ENCODE measurements around the gene WNT9B. TPM values are rescaled to one million over a fixed set of nuclear protein-coding genes. Genes with fewer than 3 reads are reported as not detected.
A peak's percentile ranks its signal among the peaks of the same experiment; 100 is the strongest.

WNT9B gene
- total RNA-seq, 3 donors from 2014 or later (not counting 1 experiment from before 2014, with no cell fraction given): not detected

DNA sequence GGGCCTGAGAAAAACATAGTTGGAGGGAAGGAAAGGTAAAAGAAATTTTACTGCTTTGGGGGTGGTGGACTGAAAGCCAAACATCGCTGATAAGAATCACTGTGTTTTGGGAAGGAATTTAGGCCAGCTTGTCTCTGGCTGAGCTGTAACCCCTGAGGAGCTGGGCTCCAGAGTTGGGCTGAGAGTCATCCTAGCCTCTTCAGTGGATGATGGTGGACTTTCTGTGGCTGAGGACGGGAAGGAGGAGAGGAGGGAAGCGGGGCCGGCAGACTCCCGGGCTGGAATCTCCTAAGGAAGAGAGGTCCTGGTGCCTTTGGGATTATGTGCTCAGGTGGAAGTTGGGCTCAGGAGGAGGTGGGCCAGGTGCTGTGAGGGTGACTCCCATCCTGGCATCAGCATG, 8.6 kb downstream of the WNT9B start:
- intact Hi-C loops (cut with micrococcal nuclease): no loop called here
- no peak for DNase-seq
- no peak overlapping the region for H3K4me3 Mint-ChIP-seq
- H3K27ac Mint-ChIP-seq: no peak overlapping the region
- peaks cover 6% of the 10 kb centered on the region for H3K4me1 ChIP-seq (ENCODE audit: control insufficient read depth, insufficient read depth, low read length)
- no peaks in the 10 kb centered on the region for H3K36me3 Mint-ChIP-seq
- TF ChIP-seq, protein P1, sequence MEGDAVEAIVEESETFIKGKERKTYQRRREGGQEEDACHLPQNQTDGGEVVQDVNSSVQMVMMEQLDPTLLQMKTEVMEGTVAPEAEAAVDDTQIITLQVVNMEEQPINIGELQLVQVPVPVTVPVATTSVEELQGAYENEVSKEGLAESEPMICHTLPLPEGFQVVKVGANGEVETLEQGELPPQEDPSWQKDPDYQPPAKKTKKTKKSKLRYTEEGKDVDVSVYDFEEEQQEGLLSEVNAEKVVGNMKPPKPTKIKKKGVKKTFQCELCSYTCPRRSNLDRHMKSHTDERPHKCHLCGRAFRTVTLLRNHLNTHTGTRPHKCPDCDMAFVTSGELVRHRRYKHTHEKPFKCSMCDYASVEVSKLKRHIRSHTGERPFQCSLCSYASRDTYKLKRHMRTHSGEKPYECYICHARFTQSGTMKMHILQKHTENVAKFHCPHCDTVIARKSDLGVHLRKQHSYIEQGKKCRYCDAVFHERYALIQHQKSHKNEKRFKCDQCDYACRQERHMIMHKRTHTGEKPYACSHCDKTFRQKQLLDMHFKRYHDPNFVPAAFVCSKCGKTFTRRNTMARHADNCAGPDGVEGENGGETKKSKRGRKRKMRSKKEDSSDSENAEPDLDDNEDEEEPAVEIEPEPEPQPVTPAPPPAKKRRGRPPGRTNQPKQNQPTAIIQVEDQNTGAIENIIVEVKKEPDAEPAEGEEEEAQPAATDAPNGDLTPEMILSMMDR (IDR thresholded peaks at IDR 0.05): no peak
- peaks cover 3% of the 10 kb centered on the region in 2 donors for H3K4me1 Mint-ChIP-seq
- no peaks in the 10 kb centered on the region for H3K36me3 ChIP-seq (ENCODE audit: control insufficient read depth, insufficient read depth, low read length)
- H3K9me3 Mint-ChIP-seq: no peaks in the 10 kb centered on the region
- H3K27me3 Mint-ChIP-seq (ENCODE audit: low read depth in 2 of 2): peaks cover 7 to 16% of the 10 kb centered on the region in 2 donors
- ATAC-seq: no peak
- no peak overlapping the region for H3K27ac ChIP-seq (ENCODE audit: low read length)
- H3K4me3 ChIP-seq (ENCODE audit: low read length): no peak overlapping the region
- H3K27me3 ChIP-seq (ENCODE audit: control insufficient read depth, insufficient read depth, low read length): no peaks in the 10 kb centered on the region
- H3K9me3 ChIP-seq (ENCODE audit: control insufficient read depth, insufficient read depth, low read length): no peaks in the 10 kb centered on the region
- 92% methylated on average over 5 of the region's 5 CpGs for WGBS (ENCODE audit: insufficient coverage)

DNA sequence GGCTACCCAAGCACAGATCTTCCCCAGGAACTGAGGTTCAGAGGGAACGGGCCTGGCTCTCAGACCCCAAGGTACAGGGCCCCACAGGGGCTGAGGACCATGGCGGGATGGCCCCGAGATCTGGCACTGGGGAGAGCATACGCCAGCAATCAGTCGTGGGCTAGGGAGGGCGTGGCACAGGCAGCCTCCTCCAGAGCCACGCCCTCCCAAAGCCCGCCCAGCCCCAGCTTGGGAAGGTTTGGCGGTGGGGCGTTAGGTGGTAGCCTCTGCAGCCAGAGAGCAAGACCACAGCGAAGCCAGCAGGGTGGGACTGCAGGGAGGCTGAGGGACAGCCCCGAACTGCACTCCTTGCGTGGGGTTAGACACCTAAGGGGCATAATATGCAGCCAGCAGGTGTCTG, 11.6 kb downstream of the WNT9B start:
- no peaks in the 10 kb centered on the region for H3K27me3 ChIP-seq (ENCODE audit: control insufficient read depth, insufficient read depth, low read length)
- intact Hi-C loops (cut with micrococcal nuclease): no loop called here
- H3K36me3 Mint-ChIP-seq: no peaks in the 10 kb centered on the region
- H3K4me1 ChIP-seq (ENCODE audit: control insufficient read depth, insufficient read depth, low read length): peaks cover 8% of the 10 kb centered on the region
- no peak overlapping the region for H3K27ac Mint-ChIP-seq
- H3K27ac ChIP-seq (ENCODE audit: low read length): no peak overlapping the region
- H3K4me1 Mint-ChIP-seq: peaks cover 5 to 6% of the 10 kb centered on the region in 2 donors
- 75% methylated on average over 13 of the region's 13 CpGs for WGBS (ENCODE audit: insufficient coverage)
- peaks cover 9 to 16% of the 10 kb centered on the region in 2 donors for H3K27me3 Mint-ChIP-seq (ENCODE audit: low read depth in 2 of 2)
- no peaks in the 10 kb centered on the region for H3K36me3 ChIP-seq (ENCODE audit: control insufficient read depth, insufficient read depth, low read length)
- no peaks in the 10 kb centered on the region for H3K9me3 ChIP-seq (ENCODE audit: control insufficient read depth, insufficient read depth, low read length)
- H3K4me3 Mint-ChIP-seq: no peak overlapping the region
- ATAC-seq: no peak
- H3K9me3 Mint-ChIP-seq: no peaks in the 10 kb centered on the region
- TF ChIP-seq, protein P1 (IDR thresholded peaks at IDR 0.05): no peak
- DNase-seq: no peak
- H3K4me3 ChIP-seq (ENCODE audit: low read length): no peak overlapping the region

DNA sequence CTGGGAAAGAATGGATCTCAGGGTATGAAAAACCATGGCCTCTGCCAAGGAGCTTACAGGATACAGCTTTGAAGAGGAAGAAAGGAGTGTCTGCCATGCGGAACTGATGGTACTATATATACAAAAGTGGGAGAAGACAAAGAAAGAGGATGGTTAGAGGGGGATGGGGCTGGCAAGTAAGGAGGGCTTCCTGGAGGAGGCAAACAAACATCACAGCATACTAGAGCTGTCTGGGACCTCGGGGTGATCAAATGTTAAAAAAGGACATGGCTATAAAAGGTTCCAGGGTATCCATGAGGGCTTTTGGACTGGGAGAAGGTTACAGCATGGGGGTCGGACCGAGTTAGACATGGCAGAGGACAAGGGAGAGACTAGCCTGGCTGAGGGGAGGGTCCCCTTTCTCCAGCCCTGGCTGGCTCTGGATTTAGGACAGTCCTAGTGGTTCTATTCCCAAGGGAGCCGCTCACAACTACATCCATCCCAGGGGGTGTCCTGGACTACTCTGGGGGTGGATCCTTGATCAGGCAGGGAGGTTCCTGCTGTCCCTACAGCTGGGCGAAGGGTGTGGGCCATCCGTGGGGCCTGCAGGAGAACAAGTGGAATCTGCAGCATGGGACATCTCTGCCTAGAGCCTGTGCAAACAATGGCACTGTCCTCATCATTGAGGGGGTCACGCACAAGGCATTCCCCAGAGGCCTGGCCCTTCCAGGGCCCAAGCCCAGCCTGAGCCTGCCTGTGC, 12.2 kb downstream of the WNT9B start:
- Mint-ChIP-seq H3K27me3 (ENCODE audit: low read depth in 2 of 2) (peaks cover 9 to 16% of the 10 kb centered on the region in 2 donors), H3K27ac (no peak overlapping the region), H3K9me3 (no peaks in the 10 kb centered on the region), H3K4me3 (no peak overlapping the region), H3K4me1 (peaks cover 5 to 6% of the 10 kb centered on the region in 2 donors), H3K36me3 (no peaks in the 10 kb centered on the region)
- intact Hi-C loops (cut with micrococcal nuclease): no loop called here
- no peaks in the 10 kb centered on the region for H3K9me3 ChIP-seq (ENCODE audit: control insufficient read depth, insufficient read depth, low read length)
- no peaks in the 10 kb centered on the region for H3K36me3 ChIP-seq (ENCODE audit: control insufficient read depth, insufficient read depth, low read length)
- DNase-seq: no peak
- H3K27ac ChIP-seq (ENCODE audit: low read length): no peak overlapping the region
- 87% methylated on average over 8 of the region's 8 CpGs for WGBS (ENCODE audit: insufficient coverage)
- no peak for ATAC-seq
- no peak overlapping the region for H3K4me3 ChIP-seq (ENCODE audit: low read length)
- TF ChIP-seq, protein P1 (IDR thresholded peaks at IDR 0.05): no peak
- H3K27me3 ChIP-seq (ENCODE audit: control insufficient read depth, insufficient read depth, low read length): no peaks in the 10 kb centered on the region
- peaks cover 8% of the 10 kb centered on the region for H3K4me1 ChIP-seq (ENCODE audit: control insufficient read depth, insufficient read depth, low read length)

DNA sequence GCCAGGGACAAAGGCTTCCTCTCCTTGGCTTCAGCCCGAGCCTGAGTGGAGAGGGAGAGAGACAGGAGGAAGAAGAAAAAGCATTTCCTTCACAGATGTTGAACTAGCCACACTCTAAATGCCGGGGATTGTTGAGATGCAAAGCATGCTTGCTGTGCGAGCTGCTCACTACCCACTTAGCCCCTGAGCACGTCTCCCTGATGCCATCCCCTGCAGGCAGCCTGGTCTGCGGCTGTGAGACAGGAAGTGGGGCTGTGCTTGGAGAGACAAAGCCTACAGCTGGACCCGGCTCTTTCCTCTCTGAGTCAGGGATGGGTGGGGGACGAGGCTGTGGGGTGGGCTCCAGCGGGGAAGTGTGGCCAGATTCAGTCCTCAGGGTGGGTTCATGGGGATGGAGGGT, 13.7 kb downstream of the WNT9B start:
- WGBS (ENCODE audit: insufficient coverage): 3% methylated on average over 8 of the region's 8 CpGs
- no peak overlapping the region for H3K4me3 Mint-ChIP-seq
- DNase-seq (no peak), ATAC-seq (peak in 1 of 3 donors; percentile 70)
- Histone ChIP-seq H3K4me3 (ENCODE audit: low read length) (no peak overlapping the region), H3K36me3 (ENCODE audit: control insufficient read depth, insufficient read depth, low read length) (no peaks in the 10 kb centered on the region), H3K4me1 (ENCODE audit: control insufficient read depth, insufficient read depth, low read length) (peaks cover 8% of the 10 kb centered on the region), H3K9me3 (ENCODE audit: control insufficient read depth, insufficient read depth, low read length) (no peaks in the 10 kb centered on the region), H3K27ac (ENCODE audit: low read length) (no peak overlapping the region), H3K27me3 (ENCODE audit: control insufficient read depth, insufficient read depth, low read length) (no peaks in the 10 kb centered on the region)
- H3K27me3 Mint-ChIP-seq (ENCODE audit: low read depth in 2 of 2): peaks cover 9 to 14% of the 10 kb centered on the region in 2 donors
- TF ChIP-seq, protein P1 (IDR thresholded peaks at IDR 0.05): no peak
- H3K36me3 Mint-ChIP-seq: no peaks in the 10 kb centered on the region
- intact Hi-C loops (cut with micrococcal nuclease): no loop called here
- no peaks in the 10 kb centered on the region for H3K9me3 Mint-ChIP-seq
- H3K27ac Mint-ChIP-seq: no peak overlapping the region
- H3K4me1 Mint-ChIP-seq: peaks cover 5 to 6% of the 10 kb centered on the region in 2 donors

All from natural killer cell (primary cell).